ENCODE measurements around the gene GHRHR.

Gene GHRHR

GRCh38 chr7:30928254-30928872 lies 35.4 kb upstream of the GHRHR start:
- DNase-seq (ENCODE audit: low spot score) = peak; percentile 52

GRCh38 chr7:30929686-30930085 lies 34.1 kb upstream of the GHRHR start:
- DNase-seq (ENCODE audit: low spot score) = peak; percentile 44

- peak; percentile 60 for DNase-seq (ENCODE audit: low spot score)
Observed at GRCh38 chr7:30930621-30931020, 33.1 kb upstream of the GHRHR start.

- peak; percentile 76 for DNase-seq (ENCODE audit: low spot score)
Observed at GRCh38 chr7:30931161-30931928, 32.4 kb upstream of the GHRHR start.

- DNase-seq (ENCODE audit: low spot score) = peak; percentile 55
Observed at GRCh38 chr7:30931929-30932540, 31.7 kb upstream of the GHRHR start.

- DNase-seq (ENCODE audit: low spot score) = peak; percentile 38
Observed at GRCh38 chr7:30932562-30932961, 31.2 kb upstream of the GHRHR start.

GRCh38 chr7:30933124-30933974 lies 30.4 kb upstream of the GHRHR start:
- DNase-seq (ENCODE audit: low spot score) = peak; percentile 53

GRCh38 chr7:30934225-30934624 lies 29.5 kb upstream of the GHRHR start:
- peak; percentile 40 for DNase-seq (ENCODE audit: low spot score)

- DNase-seq (ENCODE audit: low spot score) = peak; percentile 37
Observed at GRCh38 chr7:30934732-30935568, 28.8 kb upstream of the GHRHR start.

- DNase-seq (ENCODE audit: low spot score) = no peak
Observed at GRCh38 chr7:30935569-30935877, 28.2 kb upstream of the GHRHR start.

GRCh38 chr7:30936650-30937245 lies 27.0 kb upstream of the GHRHR start:
- no peak for DNase-seq (ENCODE audit: low spot score)

GRCh38 chr7:30937416-30937815 lies 26.3 kb upstream of the GHRHR start:
- no peak for DNase-seq (ENCODE audit: low spot score)

GRCh38 chr7:30938435-30939316 lies 25.1 kb upstream of the GHRHR start:
- DNase-seq (ENCODE audit: low spot score) = peak; percentile 75

- DNase-seq (ENCODE audit: low spot score) = no peak
Observed at GRCh38 chr7:30941582-30942323, 22.0 kb upstream of the GHRHR start.

- no peak for DNase-seq (ENCODE audit: low spot score)
Observed at GRCh38 chr7:30950197-30950596, 13.6 kb upstream of the GHRHR start.

- DNase-seq (ENCODE audit: low spot score) = no peak
Observed at GRCh38 chr7:30954914-30955313, 8.8 kb upstream of the GHRHR start.

- DNase-seq (ENCODE audit: low spot score) = no peak
Observed at GRCh38 chr7:30956704-30957103, 7.0 kb upstream of the GHRHR start.

- DNase-seq (ENCODE audit: low spot score) = no peak
Observed at GRCh38 chr7:30965372-30965771, 1.6 kb downstream of the GHRHR start.

GRCh38 chr7:30965883-30966282 lies 2.1 kb downstream of the GHRHR start:
- no peak for DNase-seq (ENCODE audit: low spot score)

Data from left forelimb (tissue), 1 donor.